CD4-positive, alpha-beta T cell treated with Interferon alpha-2 for 1 hour (primary cell): Measurements from ENCODE around the gene CBX8.
A peak's percentile ranks its signal among the peaks of the same experiment; 100 is the strongest.

ENCODE experiments used
- DNase-seq, 2 donors: peaks; one replicate each; pipeline ENCODE4 v3.0.0-alpha.2; 2020 to 2022

Gene CBX8

DNA sequence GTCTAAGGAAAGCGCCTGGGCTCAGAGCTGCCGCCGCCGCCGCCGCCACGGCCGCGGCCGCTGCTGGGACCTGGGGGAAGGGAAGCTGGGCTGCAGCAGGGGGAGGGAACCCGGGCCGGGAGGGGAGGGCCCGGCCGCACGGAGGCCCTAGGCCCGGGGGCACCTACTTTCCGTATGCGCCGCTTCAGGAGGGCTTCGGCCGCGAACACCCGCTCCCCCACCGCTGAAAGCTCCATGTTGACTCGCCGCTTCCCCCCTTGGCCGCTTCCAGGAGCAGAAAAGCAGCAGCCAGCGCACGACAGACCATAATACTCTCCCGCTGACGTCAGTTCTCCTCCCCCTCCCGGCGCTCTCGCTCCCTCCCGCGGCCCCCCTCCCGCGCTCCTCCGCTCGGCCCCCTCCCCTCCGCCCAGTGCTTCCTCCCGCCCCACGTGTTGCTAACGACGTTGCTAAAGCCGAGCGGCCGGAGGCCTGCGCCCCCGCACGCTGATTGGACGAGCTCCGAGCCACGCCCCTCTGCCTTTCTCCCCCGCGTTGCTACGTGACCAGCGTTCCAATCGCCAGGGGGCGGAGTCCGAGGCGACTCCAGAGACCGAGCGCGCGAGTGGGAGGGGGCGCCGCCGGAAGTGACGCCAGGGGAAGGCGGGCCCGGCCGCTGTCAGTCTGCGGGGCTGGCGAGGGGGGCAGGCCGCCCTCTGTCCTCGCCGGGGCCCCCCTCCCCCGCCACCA is at the start of gene CBX8:
CBX8 (minus strand) TSS at position 315 of the 729 bp plus-strand sequence; CDS start at position 236, 79 bp downstream.
- DNase-seq = peak; percentile 99 to 100

DNA sequence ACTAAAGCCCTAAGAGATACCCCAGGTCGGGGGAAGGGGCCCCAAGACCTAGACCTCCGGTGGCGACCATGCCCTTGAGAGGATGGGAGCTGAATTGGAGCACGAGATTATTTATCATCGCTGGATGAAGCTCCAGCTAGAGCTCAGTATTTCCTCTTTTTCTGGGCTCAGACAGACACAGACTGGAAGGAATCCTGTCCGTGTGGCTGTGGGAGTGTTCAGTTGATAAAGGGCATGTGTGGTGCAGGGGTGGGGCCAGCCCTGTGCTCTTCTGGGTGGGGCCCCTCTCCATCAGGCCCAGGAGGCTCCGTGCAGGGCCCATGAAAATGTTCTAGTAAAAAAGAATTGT is 48.7 kb upstream of the CBX8 start:
- no peak for DNase-seq

DNA sequence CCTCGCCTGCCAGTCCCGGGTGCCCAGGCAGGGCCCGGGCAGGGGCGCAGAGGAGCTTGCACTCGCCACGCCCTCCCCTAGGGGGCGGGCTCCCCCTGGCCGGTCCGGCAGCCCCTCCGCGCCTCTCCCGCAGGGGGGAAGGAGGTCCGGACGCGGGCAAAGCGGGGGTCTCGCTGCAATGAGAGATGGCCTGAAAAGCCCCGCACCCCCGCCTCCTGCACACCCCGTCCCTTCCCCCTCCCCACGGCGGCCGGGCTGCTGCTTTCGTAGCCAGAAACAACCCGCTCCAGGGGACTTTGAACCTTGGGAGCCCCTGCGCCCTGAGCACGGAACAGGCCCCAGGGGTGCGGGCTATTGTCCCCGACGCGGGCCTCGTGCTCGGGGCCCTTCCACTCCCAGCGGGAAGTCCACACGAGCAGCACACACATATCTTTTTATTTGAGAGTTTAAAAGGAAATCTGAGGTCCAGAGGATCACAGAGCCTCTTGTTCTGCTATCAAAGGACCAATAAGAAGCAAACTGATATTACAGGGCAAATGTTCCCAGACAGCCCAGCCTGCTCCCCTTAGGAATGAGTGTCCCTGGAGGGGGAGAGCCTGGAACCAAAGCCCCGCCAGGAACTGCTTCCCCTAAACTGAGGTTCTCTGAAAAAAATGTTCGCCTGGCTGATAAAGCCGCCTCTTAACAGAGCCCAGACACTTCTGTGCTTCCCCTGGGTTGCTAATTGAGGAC is 48.2 kb upstream of the CBX8 start:
- DNase-seq = peak; percentile 27 to 62

DNA sequence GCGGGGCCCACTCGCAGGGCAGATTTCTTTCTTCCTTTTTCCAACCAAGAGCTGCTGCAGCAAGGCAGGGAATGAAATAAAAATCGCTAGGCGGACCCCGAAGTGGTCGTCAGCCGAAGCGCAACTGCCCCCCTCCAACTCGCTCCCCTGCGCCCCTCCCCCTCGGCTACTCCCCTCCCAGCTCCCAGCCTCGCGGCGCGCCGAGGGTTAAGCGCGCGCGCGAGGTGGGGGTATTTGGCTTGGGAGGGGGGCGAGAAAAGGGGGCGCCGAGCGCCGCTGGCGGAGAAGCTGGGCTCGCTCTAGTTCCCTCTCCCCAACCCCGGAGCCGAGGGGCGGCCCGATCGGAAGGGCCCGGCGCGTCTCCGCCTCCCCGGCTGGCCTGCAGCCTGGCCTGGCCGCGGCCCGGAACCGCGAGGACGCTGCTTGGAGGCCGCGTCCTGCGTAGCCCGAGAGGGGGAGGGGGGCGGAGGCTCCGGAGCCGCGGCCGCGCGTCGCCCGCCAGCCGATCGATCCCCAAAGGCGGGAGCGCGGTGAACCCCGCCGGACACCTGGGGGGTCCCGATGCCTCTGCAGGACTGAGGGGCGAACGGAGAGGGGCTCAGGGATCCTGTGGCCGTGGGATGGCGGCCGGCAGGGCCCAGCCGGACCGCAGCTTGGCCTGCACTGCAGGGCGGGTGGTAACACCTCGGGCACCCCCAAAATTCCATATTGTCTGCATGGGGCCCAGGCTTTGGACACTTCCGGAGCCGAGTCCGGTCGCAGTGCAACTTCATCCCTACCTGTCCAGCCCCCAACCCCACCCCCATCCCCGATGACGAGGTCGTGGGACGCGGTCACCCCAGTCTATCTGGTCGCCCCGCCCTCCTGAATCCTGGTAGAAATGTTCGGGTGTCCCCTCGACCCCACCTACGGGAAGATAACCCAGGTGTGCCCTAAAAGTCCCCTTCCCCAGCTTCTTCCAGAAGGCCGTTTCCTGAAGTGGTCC is 47.2 kb upstream of the CBX8 start:
- DNase-seq = peak in 1 of 2 donors; percentile 14

DNA sequence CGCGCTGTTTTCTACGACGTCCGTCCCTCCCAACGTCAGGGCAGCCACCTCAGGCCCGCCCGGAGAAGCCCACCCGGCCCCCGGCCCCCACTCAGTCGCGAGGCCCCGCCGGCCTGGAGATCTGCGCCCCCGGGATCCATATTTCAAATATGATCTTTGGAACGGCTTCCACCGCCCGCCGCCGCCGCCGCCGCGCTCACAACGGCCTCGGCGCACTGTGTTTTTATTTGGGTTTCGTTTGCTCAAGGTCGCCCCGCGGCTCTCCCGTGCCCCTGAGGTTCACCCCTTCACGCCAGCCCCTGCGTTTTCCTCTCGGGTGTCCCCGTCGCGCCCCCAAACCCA is 46.6 kb upstream of the CBX8 start:
- peak in 1 of 2 donors; percentile 33 for DNase-seq

DNA sequence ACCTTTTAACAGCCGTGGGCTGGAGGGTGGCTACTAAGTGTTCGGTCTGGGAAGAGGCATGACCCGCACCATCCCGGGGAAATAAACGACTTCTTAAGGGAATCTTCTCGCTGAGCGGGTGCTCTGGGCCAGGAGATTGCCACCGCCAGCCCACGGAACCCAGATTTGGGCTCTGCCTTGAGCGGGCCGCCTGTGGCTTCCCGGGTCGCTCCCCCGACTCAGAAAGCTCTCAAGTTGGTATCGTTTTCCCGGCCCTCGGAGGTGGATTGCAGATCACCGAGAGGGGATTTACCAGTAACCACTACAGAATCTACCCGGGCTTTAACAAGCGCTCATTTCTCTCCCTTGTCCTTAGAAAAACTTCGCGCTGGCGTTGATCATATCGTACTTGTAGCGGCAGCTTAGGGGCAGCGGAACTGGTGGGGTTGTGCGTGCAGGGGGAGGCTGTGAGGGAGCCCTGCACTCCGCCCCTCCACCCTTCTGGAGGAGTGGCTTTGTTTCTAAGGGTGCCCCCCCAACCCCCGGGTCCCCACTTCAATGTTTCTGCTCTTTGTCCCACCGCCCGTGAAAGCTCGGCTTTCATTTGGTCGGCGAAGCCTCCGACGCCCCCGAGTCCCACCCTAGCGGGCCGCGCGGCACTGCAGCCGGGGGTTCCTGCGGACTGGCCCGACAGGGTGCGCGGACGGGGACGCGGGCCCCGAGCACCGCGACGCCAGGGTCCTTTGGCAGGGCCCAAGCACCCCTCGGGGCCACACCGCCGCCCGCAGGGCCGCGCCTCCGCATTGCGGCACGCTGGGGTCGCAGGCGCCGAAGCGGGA is 46.0 kb upstream of the CBX8 start:
- peak; percentile 16 to 60 for DNase-seq

DNA sequence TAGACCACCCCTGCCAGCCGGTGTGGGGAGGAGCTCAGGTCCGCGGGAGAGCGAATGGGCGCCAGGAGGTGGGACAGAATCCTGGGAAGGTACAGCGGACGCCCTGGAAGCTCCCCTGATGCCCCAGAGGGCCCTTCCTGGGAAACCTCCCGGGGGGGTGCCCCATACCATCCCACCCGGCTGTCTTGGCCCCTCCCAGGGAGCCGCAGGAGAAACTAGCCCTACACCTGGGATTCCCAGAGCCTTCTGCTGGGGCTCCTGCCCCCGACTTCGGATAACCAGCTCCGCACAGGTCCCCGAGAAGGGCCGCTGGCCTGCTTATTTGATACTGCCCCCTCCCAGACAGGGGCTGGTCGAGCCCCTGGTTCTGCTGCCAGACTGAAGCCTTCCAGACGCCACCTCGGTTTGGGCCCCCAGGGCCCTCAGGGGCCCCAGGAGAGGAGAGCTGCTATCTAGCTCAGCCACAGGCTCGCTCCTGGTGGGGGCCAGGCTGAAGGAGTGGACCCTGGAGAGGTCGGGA is 45.3 kb upstream of the CBX8 start:
- DNase-seq = no peak

DNA sequence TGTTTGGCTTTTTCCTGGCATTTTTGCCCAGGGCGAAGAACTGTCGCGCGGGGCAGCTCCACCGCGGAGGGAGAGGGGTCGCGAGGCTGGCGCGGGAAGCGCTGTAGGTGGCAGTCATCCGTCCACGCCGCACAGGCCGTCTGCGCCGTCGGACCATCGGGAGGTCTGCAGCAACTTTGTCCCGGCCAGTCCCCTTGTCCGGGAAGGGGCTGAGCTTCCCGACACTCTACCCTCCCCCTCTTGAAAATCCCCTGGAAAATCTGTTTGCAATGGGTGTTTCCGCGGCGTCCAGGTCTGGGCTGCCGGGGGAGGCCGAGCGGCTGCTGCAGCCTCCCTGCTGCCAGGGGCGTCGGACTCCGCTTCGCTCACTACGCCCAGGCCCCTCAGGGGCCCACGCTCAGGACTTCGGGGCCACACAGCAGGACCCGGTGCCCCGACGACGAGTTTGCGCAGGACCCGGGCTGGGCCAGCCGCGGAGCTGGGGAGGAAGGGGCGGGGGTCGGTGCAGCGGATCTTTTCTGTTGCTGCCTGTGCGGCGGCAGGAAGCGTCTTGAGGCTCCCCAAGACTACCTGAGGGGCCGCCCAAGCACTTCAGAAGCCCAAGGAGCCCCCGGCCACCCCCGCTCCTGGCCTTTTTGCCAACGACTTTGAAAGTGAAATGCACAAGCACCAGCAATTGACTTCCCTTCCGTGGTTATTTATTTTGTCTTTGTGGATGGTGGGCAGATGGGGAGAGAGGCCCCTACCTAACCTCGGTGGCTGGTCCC is 44.7 kb upstream of the CBX8 start:
- DNase-seq = peak in 1 of 2 donors; percentile 40

DNA sequence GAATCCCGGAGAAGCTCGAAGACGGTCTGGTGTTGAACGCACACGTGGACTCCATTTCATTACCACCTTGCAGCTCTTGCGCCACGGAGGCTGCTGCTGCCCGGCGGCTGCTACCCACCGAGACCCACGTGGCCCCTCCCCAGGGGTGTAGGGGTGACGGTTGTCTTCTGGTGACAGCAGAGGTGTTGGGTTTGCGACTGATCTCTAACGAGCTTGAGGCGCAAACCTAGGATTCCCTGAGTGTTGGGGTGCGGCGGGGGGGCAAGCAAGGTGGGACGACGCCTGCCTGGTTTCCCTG is 44.1 kb upstream of the CBX8 start:
- no peak for DNase-seq

DNA sequence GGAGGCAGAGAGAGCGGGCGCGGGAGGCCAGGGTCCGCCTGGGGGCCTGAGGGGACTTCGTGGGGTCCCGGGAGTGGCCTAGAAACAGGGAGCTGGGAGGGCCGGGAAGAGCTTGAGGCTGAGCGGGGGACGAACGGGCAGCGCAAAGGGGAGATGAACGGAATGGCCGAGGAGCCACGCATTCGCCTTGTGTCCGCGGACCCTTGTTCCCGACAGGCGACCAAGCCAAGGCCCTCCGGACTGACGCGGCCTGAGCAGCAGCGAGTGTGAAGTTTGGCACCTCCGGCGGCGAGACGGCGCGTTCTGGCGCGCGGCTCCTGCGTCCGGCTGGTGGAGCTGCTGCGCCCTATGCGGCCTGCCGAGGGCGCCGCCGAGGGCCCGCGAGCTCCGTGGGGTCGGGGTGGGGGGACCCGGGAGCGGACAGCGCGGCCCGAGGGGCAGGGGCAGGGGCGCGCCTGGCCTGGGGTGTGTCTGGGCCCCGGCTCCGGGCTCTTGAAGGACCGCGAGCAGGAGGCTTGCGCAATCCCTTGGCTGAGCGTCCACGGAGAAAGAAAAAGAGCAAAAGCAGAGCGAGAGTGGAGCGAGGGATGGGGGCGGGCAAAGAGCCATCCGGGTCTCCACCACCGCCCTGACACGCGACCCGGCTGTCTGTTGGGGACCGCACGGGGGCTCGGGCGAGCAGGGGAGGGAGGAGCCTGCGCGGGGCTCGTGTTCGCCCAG is 43.6 kb upstream of the CBX8 start:
- DNase-seq = peak; percentile 25 to 42

DNA sequence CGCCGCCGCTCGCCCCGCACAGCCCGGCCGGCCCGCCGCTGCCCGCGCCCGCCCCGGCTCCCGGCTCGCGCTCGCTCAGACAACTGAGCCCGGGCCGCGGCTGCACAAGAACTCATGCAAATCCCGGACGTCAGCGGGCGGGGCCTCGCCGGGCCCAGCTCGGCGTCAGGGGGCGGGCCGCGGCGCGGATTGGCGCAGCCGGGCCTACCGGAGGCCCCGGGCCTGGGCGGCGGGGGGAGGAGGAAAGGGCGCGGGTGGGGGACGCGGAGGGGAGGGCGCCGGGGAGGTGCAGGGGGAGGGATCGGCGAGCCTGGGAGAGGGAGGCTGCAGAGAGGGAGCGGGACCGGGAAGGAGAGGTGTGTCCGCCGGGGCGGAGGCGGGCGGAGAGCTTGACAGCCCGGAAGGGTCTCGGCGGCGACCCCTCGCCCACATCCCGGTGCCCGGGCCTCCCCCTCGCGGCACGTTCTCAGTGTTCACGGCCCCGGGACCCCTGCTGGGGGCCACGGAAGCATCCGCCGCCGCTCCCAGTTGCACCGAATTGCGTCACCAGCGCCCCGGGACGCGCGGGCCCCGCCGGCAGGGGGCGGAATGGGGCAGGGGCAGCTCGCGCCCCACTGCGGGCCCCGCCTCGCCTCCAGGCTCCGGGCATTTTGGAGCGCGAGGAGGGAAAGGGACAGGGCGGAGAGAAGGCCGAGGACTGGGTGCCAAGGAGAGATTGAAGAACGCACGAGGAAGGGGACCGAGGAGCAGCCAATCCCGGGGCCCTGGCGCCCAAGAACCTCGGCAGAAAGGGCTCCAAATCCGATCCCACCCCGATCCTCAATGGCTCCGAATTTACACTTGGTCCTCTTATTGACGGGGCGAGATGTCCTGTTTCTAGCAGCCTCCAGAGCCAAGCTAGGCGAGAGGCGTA is 42.7 kb upstream of the CBX8 start, which contains the start of gene CBX4:
CBX4 (minus strand) TSS at position 85 of the 913 bp plus-strand sequence. CDS start 189 bp downstream, outside the sequence.
- peak; percentile 92 to 95 for DNase-seq

DNA sequence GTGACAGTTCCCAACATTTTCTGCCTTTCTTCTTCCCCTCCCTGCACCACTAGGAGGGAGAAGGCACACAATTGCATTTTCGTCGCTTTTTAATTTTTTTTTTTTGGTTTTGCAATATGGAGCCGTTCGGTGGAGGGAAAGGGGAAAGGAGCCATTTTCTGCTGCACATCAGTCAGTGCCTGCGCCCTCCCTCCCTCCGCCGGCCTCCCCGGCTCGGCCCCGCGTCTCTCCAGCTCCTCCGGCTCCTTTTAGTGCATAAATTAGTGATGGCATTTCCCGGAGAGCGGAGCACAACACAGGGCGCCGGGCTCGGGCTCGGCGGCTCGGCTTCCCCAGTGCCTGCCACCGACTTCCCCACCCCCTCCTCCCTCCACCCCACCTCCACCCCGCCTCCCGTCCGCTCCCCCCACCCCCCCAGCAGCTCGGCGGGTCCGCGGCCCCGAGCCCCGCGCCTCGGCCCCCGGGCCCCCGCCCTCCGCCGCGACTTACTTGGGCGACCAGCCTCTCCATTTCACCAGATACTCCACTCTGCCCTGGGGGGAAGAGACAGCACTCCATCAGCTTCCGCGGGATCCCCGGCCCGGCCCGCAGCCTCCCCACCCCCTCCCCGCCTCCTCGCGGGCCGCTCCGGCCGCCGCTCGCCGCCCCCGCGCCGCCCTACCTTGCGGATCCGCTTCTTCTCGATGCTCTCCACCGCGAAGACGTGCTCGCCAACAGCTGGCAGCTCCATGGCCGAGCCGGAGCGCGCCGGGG is 41.8 kb upstream of the CBX8 start:
- peak; percentile 49 to 61 for DNase-seq

DNA sequence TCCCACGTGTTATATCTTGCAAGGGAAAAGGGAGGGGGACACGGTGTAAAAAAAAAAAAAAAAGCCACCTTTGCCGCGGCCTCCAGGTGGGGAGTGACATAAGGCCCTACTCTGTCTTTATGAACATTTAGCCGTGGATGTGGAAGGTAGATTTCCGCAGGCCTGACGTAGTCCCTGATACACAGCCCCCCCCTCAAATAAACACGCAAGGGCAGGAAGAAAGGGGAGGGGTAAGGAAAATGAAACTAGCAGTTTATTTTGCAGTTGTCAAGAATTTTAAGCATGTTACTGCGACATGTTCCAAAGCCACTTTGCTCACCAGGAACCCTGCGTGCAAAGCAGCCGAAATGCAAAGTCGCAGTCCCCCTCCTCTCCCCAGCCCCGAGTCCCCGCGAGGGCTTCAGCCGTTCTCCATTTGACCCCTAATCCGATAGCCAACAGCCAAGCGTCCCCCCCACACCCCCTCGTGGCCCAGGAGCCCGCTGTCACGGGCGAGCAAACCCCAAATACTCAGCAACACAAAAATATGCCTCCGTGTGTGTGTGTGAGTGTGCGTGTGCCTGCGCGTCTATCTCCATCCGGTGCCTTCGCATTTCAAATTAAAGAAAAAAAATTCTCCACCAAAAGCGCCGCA is 41.1 kb upstream of the CBX8 start:
- DNase-seq = peak; percentile 43 to 62

DNA sequence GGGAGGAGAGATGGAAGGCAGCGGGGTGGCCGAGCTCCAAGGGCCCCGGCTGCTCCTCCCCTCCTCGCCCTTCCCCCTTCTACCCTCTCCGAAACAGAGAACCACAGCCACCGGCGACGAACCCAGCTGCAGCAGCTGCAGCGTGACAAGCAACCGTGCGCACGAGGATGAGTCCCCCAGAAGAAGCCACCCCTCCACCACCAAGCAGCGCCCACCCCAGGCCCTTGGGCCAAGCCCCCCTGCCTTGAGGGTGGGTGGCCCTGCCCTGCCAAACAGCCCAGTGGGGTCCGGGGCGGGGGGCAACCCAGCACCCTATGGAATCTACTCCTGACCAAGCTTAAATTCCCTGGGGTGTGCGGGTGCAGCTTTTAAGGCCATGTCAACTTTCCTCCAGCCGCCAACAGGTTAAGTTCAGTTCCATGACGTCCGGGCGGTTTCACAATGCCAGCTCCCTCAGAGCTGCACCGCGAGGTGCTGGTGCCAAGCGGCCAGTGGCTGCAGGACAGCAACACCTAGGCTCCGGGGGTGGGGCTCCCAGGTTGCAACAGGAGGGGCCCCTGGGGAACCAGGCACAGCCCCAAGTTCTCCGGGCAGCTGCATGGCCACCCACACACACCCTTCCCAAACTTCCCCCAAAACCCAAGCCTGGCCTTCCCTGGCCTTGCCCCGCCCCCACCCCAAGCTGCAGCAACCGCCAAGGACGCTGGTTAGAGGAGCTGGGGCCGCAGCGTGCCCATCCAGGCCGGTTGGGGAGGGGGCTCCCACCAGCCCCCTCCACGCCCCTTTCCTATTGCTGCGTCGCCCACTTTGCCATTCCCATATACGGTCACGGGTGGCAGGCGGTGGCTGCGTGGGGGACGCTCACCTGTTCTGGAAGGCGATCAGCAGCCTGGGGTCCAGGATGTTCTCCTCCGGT is 40.4 kb upstream of the CBX8 start:
- DNase-seq = peak; percentile 44 to 49

DNA sequence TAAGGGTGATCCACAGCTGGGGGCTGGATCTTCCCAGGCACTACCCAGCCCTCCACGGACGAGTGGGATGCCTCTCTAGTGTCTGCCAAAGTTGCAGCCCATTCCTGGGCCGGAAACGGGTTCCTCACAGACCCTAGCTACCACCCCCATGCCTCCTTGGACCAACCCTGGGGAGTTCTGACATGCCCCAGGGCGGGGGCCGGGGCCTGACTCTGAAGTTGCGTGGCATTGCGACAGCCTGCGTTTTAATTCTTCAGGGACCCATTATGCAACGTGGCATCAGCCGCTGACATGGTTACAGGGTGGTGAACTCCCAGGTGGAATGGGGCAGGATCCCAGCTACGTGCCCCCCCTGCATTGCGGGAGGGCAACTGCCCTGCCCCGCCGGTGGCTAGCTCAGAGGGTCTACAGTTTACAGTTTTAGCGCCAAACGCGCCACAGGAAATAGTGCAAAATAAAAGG is 39.7 kb upstream of the CBX8 start:
- DNase-seq = no peak

DNA sequence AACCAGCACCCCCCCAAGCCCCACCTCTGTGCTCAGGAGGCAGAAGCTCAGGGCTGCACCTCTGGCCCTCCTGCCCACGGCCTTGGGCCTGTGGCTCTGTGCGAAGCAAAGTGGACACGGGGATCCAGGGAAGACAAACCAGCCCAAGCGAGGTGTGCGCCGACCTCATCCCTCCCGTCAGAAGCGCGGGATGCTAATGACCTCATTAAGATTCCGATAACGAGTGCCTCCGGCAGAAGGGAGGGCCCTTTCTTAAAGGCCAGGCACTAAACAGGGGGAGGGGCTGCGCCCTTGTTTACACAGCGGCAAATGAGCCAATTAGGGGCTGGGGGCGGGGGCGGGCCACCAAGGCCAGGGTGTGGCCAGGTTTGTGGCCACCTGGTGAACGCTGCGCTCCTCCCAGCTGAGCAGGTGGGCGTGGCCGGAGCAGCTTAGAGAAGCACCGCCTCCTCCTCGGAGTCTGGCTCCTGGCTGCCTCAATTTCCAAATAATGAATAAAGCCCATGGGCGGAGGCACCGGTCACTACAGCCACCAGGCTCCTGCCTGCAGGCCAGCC is 39.2 kb upstream of the CBX8 start:
- DNase-seq = no peak

DNA sequence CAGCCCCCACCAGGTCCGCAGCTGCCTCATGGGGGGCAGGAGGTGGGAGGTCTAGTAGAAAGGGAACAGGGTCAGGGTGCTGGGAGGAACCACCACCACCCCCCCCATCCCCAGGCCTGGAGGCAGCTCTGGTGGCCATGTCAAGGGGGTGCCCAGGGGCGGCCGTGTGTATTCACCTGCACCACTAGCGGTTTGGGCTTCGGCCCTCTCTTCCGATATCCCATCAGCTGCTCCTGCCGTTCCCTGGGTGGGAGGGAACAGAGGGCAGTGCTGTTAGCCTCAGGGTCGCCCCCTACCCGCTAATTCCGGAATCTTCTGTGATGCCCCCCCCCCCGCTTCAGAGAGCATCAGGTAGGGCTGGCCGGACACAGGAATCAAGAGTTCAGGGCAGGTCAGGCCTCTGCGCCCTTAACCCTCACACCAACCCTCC is 38.6 kb upstream of the CBX8 start:
- no peak for DNase-seq
